Nephron (organoid): ENCODE results near the gene ARHGDIB.

ENCODE experiments used
- H3K27ac Mint-ChIP-seq, 3 experiments: 2 replicates each; pipeline ENCODE4 v1.8.0; 2020; ENCODE audit warnings: mixed read lengths in 3 of 3, mild to moderate bottlenecking in 2 of 3, moderate library complexity in 1 of 3
- H3K27me3 Mint-ChIP-seq: 2 replicates; pipeline ENCODE4 v1.8.0; 2021; ENCODE audit warnings: low read depth, mild to moderate bottlenecking, moderate library complexity, mixed read lengths
- H3K36me3 Mint-ChIP-seq: 2 replicates; pipeline ENCODE4 v1.8.0; 2020; ENCODE audit warnings: low read depth, mixed read lengths
- H3K4me1 Mint-ChIP-seq: 2 replicates; pipeline ENCODE4 v1.8.0; 2020; ENCODE audit warnings: mixed read lengths
- H3K4me3 Mint-ChIP-seq, 3 experiments: 2 replicates each; pipeline ENCODE4 v1.8.0; 2020; ENCODE audit warnings: mild to moderate bottlenecking in 3 of 3, mixed read lengths in 3 of 3, moderate library complexity in 2 of 3
- H3K9me3 Mint-ChIP-seq: 2 replicates; pipeline ENCODE4 v1.8.0; 2020; ENCODE audit warnings: mixed read lengths
- CTCF ChIP-seq, 3 experiments: fragments of 200-600 bp; sonication (generic); IDR thresholded peaks; one replicate each; pipeline ENCODE4 v1.5.0; 2021; ENCODE audit warnings: antibody characterized with exemption in 3 of 3; ENCODE audit not compliant: unreplicated experiment in 3 of 3

Gene ARHGDIB

DNA sequence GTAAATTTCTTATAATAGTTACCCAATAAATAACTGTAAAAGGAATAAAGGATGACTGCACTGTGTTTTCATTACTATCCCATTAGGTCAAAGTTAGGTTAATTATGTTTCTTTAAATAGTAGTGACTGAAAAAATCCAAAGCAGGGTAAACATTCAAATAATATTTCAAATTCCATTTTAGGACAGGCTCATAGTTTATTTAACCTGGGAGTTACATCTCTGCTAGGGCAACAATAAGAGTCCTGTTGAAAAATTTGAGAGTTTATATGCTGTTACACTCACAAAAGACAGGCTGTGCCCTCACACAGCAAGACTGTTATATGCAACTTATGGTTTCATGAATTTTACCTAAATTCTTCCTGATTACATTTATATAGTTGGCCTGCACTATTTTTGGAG, 31.1 kb downstream of the ARHGDIB start:
- no peaks in the 10 kb centered on the region for H3K9me3 Mint-ChIP-seq
- H3K27me3 Mint-ChIP-seq, result no peaks in the 10 kb centered on the region
- peak overlapping the region; percentile 86 to 94 (median 92) for H3K27ac Mint-ChIP-seq
- peak; percentile 23 to 39 (median 32) for TF ChIP-seq CTCF (IDR thresholded peaks at IDR 0.05; ENCODE audit: unreplicated experiment in 3 of 3)
- H3K4me3 Mint-ChIP-seq, result peak overlapping the region in 1 of 3 experiments; percentile 27
- no peaks in the 10 kb centered on the region for H3K36me3 Mint-ChIP-seq
- H3K4me1 Mint-ChIP-seq, result peaks cover 40% of the 10 kb centered on the region

- no peaks in the 10 kb centered on the region for H3K9me3 Mint-ChIP-seq
- TF ChIP-seq CTCF (IDR thresholded peaks at IDR 0.05; ENCODE audit: unreplicated experiment in 3 of 3), result no peak
- peaks cover 32% of the 10 kb centered on the region for H3K4me1 Mint-ChIP-seq
- H3K27ac Mint-ChIP-seq, result peak overlapping the region; percentile 92 to 94 (median 92)
- no peaks in the 10 kb centered on the region for H3K27me3 Mint-ChIP-seq
- H3K36me3 Mint-ChIP-seq, result no peaks in the 10 kb centered on the region
- H3K4me3 Mint-ChIP-seq, result peak overlapping the region; percentile 45 to 68 (median 48)
Observed at GRCh38 chr12:14928931-14929330, 32.5 kb downstream of the ARHGDIB start.

GRCh38 chr12:14927267-14927666, 34.1 kb downstream of the ARHGDIB start:
- Mint-ChIP-seq H3K9me3 (no peaks in the 10 kb centered on the region), H3K36me3 (no peaks in the 10 kb centered on the region), H3K4me1 (peaks cover 32% of the 10 kb centered on the region), H3K27me3 (no peaks in the 10 kb centered on the region), H3K27ac (peak overlapping the region in 2 of 3 experiments; percentile 64 to 92), H3K4me3 (no peak overlapping the region)
- no peak for TF ChIP-seq CTCF (IDR thresholded peaks at IDR 0.05; ENCODE audit: unreplicated experiment in 3 of 3)

DNA sequence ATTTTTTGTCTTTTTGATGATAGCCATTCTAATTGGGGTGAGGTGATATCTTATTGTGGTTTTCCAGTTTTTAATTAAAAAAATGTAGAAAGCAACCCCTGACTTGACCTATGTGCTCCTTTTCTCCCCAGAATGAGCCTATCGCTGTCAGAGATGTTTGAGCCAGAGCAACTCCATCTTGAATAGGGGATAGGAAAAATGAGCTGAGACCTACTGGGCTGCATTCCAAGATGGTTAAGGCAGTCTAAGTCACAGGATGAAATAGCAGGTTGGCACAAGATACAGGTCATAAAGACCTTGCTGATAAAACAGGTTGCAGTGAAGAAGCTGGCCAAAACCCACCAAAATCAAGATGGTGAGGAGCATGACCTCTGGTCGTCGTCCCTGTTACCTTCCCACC, 36.9 kb downstream of the ARHGDIB start:
- TF ChIP-seq CTCF (IDR thresholded peaks at IDR 0.05; ENCODE audit: unreplicated experiment in 3 of 3), result no peak
- no peaks in the 10 kb centered on the region for H3K27me3 Mint-ChIP-seq
- H3K36me3 Mint-ChIP-seq, result no peaks in the 10 kb centered on the region
- no peak overlapping the region for H3K4me3 Mint-ChIP-seq
- H3K27ac Mint-ChIP-seq, result no peak overlapping the region
- H3K9me3 Mint-ChIP-seq, result no peaks in the 10 kb centered on the region
- peaks cover 23% of the 10 kb centered on the region for H3K4me1 Mint-ChIP-seq

GRCh38 chr12:14923944-14924343, 37.5 kb downstream of the ARHGDIB start:
- H3K4me1 Mint-ChIP-seq, result peaks cover 22% of the 10 kb centered on the region
- H3K36me3 Mint-ChIP-seq, result no peaks in the 10 kb centered on the region
- no peaks in the 10 kb centered on the region for H3K9me3 Mint-ChIP-seq
- no peak overlapping the region for H3K27ac Mint-ChIP-seq
- H3K4me3 Mint-ChIP-seq, result no peak overlapping the region
- H3K27me3 Mint-ChIP-seq, result no peaks in the 10 kb centered on the region
- no peak for TF ChIP-seq CTCF (IDR thresholded peaks at IDR 0.05; ENCODE audit: unreplicated experiment in 3 of 3)

DNA sequence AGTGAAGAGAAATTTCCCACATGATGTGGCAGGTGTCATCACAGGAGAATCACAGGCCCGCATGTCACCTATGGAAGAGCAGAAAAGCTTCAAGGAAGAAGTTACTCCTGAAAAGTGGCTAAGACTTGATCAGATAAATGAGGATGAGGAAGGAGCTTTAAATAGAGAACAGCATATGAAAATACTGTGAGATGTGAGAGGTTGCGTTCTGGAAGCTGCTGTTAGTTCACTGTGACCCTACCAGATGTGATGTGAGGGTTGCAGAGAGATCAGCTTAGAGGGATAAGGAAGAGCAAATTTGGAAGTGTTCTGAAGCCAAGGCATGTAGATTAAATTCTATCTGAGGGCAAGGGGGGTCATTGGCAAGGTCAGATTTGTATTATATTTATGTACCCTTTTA, 40.2 kb downstream of the ARHGDIB start:
- Mint-ChIP-seq H3K9me3 (no peaks in the 10 kb centered on the region), H3K36me3 (no peaks in the 10 kb centered on the region), H3K27ac (no peak overlapping the region), H3K4me1 (no peaks in the 10 kb centered on the region), H3K4me3 (no peak overlapping the region), H3K27me3 (no peaks in the 10 kb centered on the region)
- no peak for TF ChIP-seq CTCF (IDR thresholded peaks at IDR 0.05; ENCODE audit: unreplicated experiment in 3 of 3)
